ENCODE measurements around the gene PHRF1. TPM values are rescaled to one million over a fixed set of nuclear protein-coding genes. Genes with fewer than 3 reads are reported as not detected.

Gene PHRF1, protein sequence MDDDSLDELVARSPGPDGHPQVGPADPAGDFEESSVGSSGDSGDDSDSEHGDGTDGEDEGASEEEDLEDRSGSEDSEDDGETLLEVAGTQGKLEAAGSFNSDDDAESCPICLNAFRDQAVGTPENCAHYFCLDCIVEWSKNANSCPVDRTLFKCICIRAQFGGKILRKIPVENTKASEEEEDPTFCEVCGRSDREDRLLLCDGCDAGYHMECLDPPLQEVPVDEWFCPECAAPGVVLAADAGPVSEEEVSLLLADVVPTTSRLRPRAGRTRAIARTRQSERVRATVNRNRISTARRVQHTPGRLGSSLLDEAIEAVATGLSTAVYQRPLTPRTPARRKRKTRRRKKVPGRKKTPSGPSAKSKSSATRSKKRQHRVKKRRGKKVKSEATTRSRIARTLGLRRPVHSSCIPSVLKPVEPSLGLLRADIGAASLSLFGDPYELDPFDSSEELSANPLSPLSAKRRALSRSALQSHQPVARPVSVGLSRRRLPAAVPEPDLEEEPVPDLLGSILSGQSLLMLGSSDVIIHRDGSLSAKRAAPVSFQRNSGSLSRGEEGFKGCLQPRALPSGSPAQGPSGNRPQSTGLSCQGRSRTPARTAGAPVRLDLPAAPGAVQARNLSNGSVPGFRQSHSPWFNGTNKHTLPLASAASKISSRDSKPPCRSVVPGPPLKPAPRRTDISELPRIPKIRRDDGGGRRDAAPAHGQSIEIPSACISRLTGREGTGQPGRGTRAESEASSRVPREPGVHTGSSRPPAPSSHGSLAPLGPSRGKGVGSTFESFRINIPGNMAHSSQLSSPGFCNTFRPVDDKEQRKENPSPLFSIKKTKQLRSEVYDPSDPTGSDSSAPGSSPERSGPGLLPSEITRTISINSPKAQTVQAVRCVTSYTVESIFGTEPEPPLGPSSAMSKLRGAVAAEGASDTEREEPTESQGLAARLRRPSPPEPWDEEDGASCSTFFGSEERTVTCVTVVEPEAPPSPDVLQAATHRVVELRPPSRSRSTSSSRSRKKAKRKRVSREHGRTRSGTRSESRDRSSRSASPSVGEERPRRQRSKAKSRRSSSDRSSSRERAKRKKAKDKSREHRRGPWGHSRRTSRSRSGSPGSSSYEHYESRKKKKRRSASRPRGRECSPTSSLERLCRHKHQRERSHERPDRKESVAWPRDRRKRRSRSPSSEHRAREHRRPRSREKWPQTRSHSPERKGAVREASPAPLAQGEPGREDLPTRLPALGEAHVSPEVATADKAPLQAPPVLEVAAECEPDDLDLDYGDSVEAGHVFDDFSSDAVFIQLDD (N-terminal part only)
- 25.4 TPM for total RNA-seq

DNA sequence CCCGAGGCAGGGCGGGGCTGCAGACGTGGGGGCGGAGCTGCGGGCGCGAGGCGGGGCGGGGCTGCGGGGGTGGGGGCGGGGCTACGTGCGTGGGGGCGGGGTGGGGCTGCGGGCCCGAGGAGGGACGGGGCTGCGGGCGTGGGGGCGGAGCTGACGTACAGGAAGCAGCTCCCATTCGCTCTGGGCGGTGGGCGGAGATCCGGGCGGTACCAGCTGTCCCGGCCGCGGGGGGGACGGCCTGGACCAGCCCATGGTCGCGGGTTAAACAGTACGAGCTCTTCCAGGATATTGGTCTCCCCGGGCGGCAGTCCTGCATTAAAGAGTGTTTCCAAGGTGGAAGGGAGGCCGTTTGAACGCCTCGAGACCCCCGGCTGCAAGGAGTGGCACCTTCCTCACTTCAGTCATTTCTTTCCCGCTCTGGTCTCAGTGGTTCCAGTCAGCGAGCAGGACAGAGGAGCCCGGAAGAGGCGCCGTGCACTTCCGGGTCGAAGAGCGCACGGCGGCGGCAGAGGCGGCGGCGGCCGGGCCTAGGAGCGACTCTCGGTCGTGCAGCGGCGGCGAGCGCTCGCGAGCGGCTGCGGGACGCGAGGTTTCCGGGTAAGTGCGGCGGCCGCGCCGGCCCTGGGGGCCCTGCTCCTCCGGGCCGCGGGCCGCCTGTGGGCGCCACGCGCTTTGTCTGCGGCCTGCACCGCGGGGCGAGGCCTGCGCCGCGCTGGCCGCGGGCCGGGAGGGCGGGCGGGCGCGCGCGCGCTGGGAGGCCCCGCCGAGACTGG is at the start of gene PHRF1:
PHRF1 (plus strand) TSS at position 475 of the 773 bp plus-strand sequence. CDS start 5,043 bp downstream, outside the sequence.
- Histone ChIP-seq H3K9me3 (no peaks in the 10 kb centered on the region), H3K27me3 (no peaks in the 10 kb centered on the region), H3K4me1 (peaks cover 11 to 38% of the 10 kb centered on the region in 2 donors), H3K4me3 (peak within 1 kb of the TSS; percentile 81 to 91), H3K36me3 (no peaks in the 10 kb centered on the region), H3K27ac (peak within 1 kb of the TSS; percentile 90 to 91)
- TF ChIP-seq, protein P1, sequence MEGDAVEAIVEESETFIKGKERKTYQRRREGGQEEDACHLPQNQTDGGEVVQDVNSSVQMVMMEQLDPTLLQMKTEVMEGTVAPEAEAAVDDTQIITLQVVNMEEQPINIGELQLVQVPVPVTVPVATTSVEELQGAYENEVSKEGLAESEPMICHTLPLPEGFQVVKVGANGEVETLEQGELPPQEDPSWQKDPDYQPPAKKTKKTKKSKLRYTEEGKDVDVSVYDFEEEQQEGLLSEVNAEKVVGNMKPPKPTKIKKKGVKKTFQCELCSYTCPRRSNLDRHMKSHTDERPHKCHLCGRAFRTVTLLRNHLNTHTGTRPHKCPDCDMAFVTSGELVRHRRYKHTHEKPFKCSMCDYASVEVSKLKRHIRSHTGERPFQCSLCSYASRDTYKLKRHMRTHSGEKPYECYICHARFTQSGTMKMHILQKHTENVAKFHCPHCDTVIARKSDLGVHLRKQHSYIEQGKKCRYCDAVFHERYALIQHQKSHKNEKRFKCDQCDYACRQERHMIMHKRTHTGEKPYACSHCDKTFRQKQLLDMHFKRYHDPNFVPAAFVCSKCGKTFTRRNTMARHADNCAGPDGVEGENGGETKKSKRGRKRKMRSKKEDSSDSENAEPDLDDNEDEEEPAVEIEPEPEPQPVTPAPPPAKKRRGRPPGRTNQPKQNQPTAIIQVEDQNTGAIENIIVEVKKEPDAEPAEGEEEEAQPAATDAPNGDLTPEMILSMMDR (IDR thresholded peaks at IDR 0.05), result no peak
- intact Hi-C loops (cut with DNase I), result loop anchor here (1.0 to 5.0 kb wide), 6 partner anchors 15 to 339 kb away; partner anchors contain the start of genes DEAF1, HRAS, IRF7 and PSMD13
- peak; percentile 72 to 96 for DNase-seq (ENCODE audit: low spot score in 2 of 2)

DNA sequence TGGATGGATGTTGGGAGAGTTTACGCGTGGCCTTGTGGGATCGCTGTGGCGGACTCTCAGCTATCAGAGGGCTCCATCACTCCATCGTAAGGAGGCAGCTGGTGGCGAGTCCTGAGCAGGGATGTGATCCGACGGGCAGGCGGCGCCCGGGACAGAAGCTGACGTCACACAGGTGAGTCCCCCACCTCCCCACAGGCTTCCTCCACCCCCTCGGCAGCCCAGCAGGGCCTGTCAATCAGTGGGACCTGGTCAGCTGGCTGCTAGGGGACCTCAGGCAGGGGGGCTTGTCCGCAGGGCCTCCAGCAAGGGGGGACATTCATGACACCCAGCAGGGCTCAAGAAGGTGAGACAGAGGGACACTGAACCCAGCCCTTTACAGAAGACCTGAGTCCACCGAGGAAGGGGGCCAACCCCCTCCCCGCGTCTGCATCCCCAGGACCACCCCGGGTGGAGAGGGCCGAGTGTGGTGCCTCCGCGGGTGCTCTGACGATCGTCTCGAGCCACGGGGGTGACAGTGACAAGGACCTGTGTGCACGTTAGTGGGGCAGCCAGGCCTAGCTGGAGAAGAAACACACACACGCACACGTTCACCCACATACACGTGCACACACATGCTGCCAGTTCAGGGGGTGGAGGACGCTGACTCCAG is 48.0 kb upstream of the PHRF1 start:
- intact Hi-C loops (cut with DNase I), result no loop called here
- DNase-seq (ENCODE audit: low spot score in 2 of 2), result peak in 1 of 2 donors; percentile 55
- Histone ChIP-seq H3K27me3 (no peaks in the 10 kb centered on the region), H3K27ac (no peak overlapping the region), H3K4me3 (no peak overlapping the region), H3K36me3 (peaks cover 23% of the 10 kb centered on the region in 2 donors), H3K9me3 (no peaks in the 10 kb centered on the region), H3K4me1 (no peaks in the 10 kb centered on the region)
- TF ChIP-seq, protein P1 (IDR thresholded peaks at IDR 0.05), result no peak

DNA sequence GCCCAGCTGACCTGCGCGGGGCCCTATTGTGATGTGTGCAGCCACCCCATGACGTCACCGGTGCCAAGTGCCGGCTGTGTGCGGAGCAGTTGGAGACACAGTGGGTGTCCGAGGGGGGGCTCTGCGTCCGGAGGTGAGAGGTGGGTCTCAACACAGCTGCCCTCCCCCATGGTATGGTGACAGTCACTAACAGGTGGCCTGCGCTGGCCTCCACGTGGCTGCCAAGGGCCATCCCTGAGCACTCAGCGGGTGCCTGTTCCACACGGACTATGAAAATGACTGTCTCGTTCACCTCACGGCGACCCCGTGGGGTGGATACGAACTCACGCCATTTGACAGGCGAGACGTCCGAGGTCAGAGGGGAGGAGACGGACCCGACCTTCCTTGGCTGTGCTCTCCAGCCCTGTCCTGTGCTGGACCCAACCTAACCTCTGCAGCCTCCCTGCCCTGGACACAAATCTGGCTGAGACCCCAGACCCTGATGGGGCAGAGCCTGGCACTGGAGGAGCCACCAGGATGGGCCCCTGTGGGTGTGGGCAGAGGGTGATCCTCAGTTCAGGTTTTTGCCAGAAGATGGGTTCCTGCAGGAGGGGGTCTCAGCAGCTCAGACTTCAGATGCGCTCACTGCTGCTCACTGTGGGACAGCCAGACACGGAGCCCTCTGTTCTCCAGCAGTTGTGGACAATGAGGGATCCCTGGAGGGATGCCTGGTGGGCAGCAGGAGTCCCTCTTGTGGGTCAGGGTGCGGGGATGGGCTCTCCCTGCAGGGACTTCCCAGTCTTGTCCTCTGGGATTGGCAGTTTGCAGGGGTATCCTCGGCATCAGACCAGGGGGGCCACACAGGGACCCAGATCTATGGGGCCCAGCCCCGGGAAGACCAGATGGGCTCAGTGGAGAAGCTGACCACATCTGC is 47.2 kb upstream of the PHRF1 start:
- peaks cover under 1 to 4% of the 10 kb centered on the region in 2 donors for H3K4me1 ChIP-seq
- TF ChIP-seq, protein P1 (IDR thresholded peaks at IDR 0.05), result no peak
- H3K4me3 ChIP-seq, result no peak overlapping the region
- H3K27me3 ChIP-seq, result no peaks in the 10 kb centered on the region
- H3K36me3 ChIP-seq, result peaks cover 23 to 27% of the 10 kb centered on the region in 2 donors
- H3K9me3 ChIP-seq, result no peaks in the 10 kb centered on the region
- DNase-seq (ENCODE audit: low spot score in 2 of 2), result peak in 1 of 2 donors; percentile 57
- intact Hi-C loops (cut with DNase I), result no loop called here
- H3K27ac ChIP-seq, result no peak overlapping the region

DNA sequence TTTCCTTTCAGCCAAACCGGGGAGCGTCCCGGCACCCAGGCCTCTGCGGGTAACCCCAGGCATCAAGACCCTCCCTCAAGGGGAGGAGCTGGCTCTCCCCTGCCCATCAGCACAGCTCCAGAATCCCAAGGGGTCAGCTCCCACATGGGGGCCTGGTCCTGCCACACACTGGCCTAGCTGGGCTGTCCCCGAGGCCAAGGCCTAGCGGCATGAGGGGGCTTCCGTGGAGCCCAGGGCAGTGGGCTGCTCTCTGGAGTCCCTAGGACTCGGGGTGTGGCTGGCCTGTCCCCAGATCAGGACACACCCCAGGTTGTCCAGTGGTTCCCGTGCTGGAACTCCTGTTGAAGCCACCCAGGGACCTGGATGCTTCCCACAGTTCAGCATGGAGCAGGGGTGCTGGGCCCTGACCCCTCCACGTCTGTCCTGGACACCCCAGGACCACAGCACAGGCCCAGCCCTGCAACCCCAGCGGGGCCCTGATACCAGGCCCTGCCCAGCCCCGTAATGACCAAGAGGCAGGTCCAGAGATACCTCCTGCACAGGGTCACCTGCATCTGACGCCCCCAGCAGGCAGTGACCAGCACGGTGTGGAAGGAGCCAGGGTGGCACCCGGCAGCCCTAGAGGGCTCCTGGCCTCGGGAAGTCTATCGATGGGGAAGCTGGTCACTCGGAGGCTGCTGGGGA is 46.4 kb upstream of the PHRF1 start:
- no peak overlapping the region for H3K4me3 ChIP-seq
- H3K27ac ChIP-seq, result no peak overlapping the region
- peak in 1 of 2 donors; percentile 56 for DNase-seq (ENCODE audit: low spot score in 2 of 2)
- intact Hi-C loops (cut with DNase I), result no loop called here
- peaks cover 6 to 12% of the 10 kb centered on the region in 2 donors for H3K4me1 ChIP-seq
- H3K9me3 ChIP-seq, result no peaks in the 10 kb centered on the region
- H3K27me3 ChIP-seq, result no peaks in the 10 kb centered on the region
- peaks cover 23 to 27% of the 10 kb centered on the region in 2 donors for H3K36me3 ChIP-seq
- TF ChIP-seq, protein P1 (IDR thresholded peaks at IDR 0.05), result no peak
